ENCODE measurements around the gene GIPC3. TPM values are rescaled to one million over a fixed set of nuclear protein-coding genes. Genes with fewer than 3 reads are reported as not detected.
"Not testable (repeated sequence)": the region's sequence is repeated elsewhere in the genome, so short reads cannot be mapped to it uniquely, and the experiment has no call there.

GIPC3 gene
- total RNA-seq, 3 donors from 2014 or later (not counting 1 experiment from before 2014, with no cell fraction given): 0.28 to 0.66 (median 0.56) TPM

DNA sequence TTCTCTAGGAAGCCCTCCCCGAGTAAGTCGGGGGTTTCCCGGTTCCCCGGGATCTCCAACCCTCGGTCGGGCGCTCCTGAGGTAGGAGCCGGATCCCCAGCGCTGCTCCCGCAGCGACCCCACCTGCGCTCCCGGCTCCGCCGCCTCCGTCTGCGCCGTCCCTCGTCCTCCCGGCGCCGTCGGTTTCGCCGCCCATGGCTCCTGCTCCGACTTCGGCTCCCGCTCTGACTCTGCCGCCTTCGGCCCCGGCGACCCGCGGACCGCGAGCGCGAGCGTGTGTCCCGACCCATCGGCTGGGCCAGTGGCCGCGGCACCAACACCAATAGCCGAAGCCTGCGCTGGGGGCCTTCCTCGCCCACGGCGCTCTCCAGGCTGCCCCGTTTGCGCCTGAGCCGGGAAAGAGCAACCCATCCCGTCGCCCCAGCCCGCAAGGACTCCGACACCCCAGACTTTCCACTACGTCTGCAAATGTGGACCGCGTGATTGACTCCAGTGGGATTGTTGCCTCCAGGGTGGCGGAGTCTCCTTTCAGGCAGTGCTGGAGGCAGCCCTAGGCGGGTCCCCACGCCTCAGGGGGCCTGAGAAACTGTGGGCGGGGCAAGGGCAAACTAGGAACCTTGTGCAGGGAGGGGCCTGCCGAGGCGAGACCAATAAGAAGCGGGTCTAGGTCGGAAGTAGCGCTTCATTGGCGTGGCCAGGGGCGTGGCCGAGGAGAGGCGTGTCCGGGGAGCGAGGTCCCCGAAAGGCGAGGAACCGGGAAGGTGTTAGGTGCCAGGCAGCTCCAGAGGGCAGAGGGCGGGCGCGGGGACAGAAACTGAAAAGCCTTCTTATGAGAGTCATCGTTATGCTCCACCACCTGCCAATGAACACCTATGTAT lies 41.4 kb downstream of the GIPC3 start, which contains the start of gene CACTIN:
Gene CACTIN (minus strand): TSS at position 318 of the 878 bp plus-strand sequence. CDS start 28 bp downstream, at position 290.
- H3K4me1 Mint-ChIP-seq: peaks cover 17 to 29% of the 10 kb centered on the region in 2 donors
- peak within 1 kb of the TSS; percentile 72 for H3K4me3 ChIP-seq (ENCODE audit: low read length)
- WGBS (ENCODE audit: insufficient coverage): under 1% methylated on average over 78 of the region's 80 CpGs
- H3K4me1 ChIP-seq (ENCODE audit: control insufficient read depth, insufficient read depth, low read length): peaks cover 27% of the 10 kb centered on the region
- peak; percentile 96 to 99 (median 97) for ATAC-seq
- no peaks in the 10 kb centered on the region for H3K27me3 Mint-ChIP-seq (ENCODE audit: low read depth in 2 of 2)
- H3K27ac ChIP-seq (ENCODE audit: low read length): peak within 1 kb of the TSS; percentile 94
- no peaks in the 10 kb centered on the region for H3K9me3 ChIP-seq (ENCODE audit: control insufficient read depth, insufficient read depth, low read length)
- no peaks in the 10 kb centered on the region for H3K9me3 Mint-ChIP-seq
- peaks cover 14% of the 10 kb centered on the region for H3K36me3 ChIP-seq (ENCODE audit: control insufficient read depth, insufficient read depth, low read length)
- intact Hi-C loops (cut with micrococcal nuclease): loop anchor here (2.0 kb wide), 1 partner anchor 54 kb away; the partner anchor contains the start of gene HMG20B
- peak; percentile 97 to 99 for DNase-seq
- H3K36me3 Mint-ChIP-seq: no peaks in the 10 kb centered on the region
- H3K27ac Mint-ChIP-seq: peak within 1 kb of the TSS; percentile 96 to 99
- TF ChIP-seq, protein P1, sequence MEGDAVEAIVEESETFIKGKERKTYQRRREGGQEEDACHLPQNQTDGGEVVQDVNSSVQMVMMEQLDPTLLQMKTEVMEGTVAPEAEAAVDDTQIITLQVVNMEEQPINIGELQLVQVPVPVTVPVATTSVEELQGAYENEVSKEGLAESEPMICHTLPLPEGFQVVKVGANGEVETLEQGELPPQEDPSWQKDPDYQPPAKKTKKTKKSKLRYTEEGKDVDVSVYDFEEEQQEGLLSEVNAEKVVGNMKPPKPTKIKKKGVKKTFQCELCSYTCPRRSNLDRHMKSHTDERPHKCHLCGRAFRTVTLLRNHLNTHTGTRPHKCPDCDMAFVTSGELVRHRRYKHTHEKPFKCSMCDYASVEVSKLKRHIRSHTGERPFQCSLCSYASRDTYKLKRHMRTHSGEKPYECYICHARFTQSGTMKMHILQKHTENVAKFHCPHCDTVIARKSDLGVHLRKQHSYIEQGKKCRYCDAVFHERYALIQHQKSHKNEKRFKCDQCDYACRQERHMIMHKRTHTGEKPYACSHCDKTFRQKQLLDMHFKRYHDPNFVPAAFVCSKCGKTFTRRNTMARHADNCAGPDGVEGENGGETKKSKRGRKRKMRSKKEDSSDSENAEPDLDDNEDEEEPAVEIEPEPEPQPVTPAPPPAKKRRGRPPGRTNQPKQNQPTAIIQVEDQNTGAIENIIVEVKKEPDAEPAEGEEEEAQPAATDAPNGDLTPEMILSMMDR (IDR thresholded peaks at IDR 0.05): no peak
- no peaks in the 10 kb centered on the region for H3K27me3 ChIP-seq (ENCODE audit: control insufficient read depth, insufficient read depth, low read length)
- peak within 1 kb of the TSS; percentile 99 for H3K4me3 Mint-ChIP-seq

DNA sequence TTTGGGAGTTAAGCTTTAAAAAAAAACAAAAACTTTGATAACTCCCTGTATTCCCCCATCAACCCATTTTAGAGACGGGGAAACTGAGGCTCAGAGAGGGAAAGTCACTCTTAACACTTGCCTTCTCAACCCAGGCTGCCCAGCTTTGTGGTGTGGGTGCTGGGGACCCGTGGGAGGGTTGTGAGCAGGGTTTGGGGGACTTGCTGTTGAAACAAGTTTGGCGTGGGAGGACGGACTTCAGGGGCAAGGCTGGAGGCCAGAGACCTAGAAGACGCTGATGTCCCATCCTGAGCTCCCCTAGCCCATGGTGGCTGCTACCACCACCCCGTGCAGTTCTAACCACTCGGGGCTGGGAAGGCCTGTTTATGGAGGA lies 42.1 kb downstream of the GIPC3 start:
- H3K27ac ChIP-seq (ENCODE audit: low read length): peak overlapping the region; percentile 94
- H3K27me3 Mint-ChIP-seq (ENCODE audit: low read depth in 2 of 2): no peaks in the 10 kb centered on the region
- intact Hi-C loops (cut with micrococcal nuclease): loop anchor here (2.0 kb wide), 1 partner anchor 55 kb away; the partner anchor contains the start of gene HMG20B
- TF ChIP-seq, protein P1 (IDR thresholded peaks at IDR 0.05): no peak
- peak overlapping the region; percentile 72 for H3K4me3 ChIP-seq (ENCODE audit: low read length)
- DNase-seq: no peak
- no peaks in the 10 kb centered on the region for H3K9me3 ChIP-seq (ENCODE audit: control insufficient read depth, insufficient read depth, low read length)
- ATAC-seq: no peak
- no peaks in the 10 kb centered on the region for H3K9me3 Mint-ChIP-seq
- 59% methylated on average over 6 of the region's 7 CpGs for WGBS (ENCODE audit: insufficient coverage)
- H3K4me3 Mint-ChIP-seq: no peak overlapping the region
- no peaks in the 10 kb centered on the region for H3K36me3 Mint-ChIP-seq
- peaks cover 17 to 29% of the 10 kb centered on the region in 2 donors for H3K4me1 Mint-ChIP-seq
- H3K27ac Mint-ChIP-seq: peak overlapping the region; percentile 96 to 99
- peaks cover 27% of the 10 kb centered on the region for H3K4me1 ChIP-seq (ENCODE audit: control insufficient read depth, insufficient read depth, low read length)
- peaks cover 10% of the 10 kb centered on the region for H3K36me3 ChIP-seq (ENCODE audit: control insufficient read depth, insufficient read depth, low read length)
- H3K27me3 ChIP-seq (ENCODE audit: control insufficient read depth, insufficient read depth, low read length): no peaks in the 10 kb centered on the region

DNA sequence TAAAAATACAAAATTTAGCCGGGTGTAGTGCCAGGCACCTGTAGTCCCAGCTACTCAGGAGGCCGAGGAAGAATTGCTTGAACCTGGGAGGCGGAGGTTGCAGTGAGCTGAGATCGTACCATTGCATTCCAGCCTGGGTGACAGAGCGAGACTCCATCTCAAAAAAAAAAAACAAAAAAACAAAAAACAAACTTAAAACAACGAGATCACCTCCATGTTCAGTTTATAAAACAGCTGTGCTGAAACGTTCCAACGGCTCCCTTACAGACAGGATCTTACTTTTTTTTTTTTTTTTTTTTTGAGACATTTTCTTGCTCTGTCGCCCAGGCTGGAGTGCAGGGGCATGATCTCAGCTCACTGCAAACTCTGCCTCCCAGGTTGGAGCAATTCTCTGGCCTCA lies 43.5 kb downstream of the GIPC3 start:
- H3K36me3 ChIP-seq (ENCODE audit: control insufficient read depth, insufficient read depth, low read length); H3K4me3 ChIP-seq (ENCODE audit: low read length); ATAC-seq; H3K27me3 ChIP-seq (ENCODE audit: control insufficient read depth, insufficient read depth, low read length); intact Hi-C loops (cut with micrococcal nuclease); H3K27me3 Mint-ChIP-seq (ENCODE audit: low read depth in 2 of 2); H3K4me3 Mint-ChIP-seq; DNase-seq; H3K9me3 Mint-ChIP-seq; H3K36me3 Mint-ChIP-seq; H3K27ac ChIP-seq (ENCODE audit: low read length); H3K27ac Mint-ChIP-seq; H3K9me3 ChIP-seq (ENCODE audit: control insufficient read depth, insufficient read depth, low read length): not testable (repeated sequence)
- H3K4me1 Mint-ChIP-seq: peaks cover 17 to 24% of the 10 kb centered on the region in 2 donors
- WGBS (ENCODE audit: insufficient coverage): 89% methylated on average over 9 of the region's 9 CpGs
- H3K4me1 ChIP-seq (ENCODE audit: control insufficient read depth, insufficient read depth, low read length): peaks cover 27% of the 10 kb centered on the region

DNA sequence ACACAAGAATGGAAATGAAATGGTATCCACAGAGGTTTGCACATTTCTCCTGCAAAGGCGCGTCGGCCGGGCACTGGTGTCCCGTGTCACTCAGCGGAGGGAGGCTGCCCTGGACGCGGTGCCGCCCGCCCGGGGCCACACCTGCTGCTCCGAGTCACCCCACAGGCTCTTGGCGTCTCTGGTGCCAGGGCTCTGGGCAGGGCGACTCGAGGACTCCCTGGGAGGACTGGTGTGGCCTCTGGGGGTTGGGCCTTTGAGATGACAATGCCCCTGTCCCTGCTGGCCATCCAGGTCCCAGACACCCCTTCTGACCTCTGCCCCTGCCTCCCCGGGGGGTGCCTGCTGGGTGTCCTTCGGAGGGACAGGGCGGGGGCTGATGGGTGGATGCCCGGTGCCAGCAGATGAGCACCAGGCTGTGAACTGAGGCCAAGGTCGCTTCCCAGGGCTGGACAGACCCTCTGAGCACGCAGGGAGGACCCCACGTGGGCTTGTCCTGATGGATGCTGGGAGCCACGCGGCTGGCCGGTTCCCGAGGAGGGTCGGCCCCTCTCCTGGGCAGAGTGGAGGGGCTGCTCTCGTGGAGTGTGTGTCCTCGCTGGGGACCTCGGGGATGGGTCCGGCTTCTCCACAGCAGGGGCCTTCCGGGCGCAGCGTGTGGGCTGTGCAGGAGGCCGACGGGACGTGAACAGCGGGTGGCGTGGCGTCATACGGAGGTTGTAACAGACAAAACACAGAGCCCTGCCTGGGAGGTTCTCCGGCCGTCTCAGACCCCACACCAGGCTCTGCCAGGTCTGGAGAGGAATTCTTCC lies 46.0 kb downstream of the GIPC3 start:
- Histone ChIP-seq H3K27ac (ENCODE audit: low read length) (no peak overlapping the region), H3K27me3 (ENCODE audit: control insufficient read depth, insufficient read depth, low read length) (no peaks in the 10 kb centered on the region), H3K9me3 (ENCODE audit: control insufficient read depth, insufficient read depth, low read length) (no peaks in the 10 kb centered on the region), H3K4me3 (ENCODE audit: low read length) (no peak overlapping the region), H3K36me3 (ENCODE audit: control insufficient read depth, insufficient read depth, low read length) (peaks cover 5% of the 10 kb centered on the region), H3K4me1 (ENCODE audit: control insufficient read depth, insufficient read depth, low read length) (peaks cover 8% of the 10 kb centered on the region)
- TF ChIP-seq, protein P1 (IDR thresholded peaks at IDR 0.05): no peak
- Mint-ChIP-seq H3K27me3 (ENCODE audit: low read depth in 2 of 2) (no peaks in the 10 kb centered on the region), H3K9me3 (no peaks in the 10 kb centered on the region), H3K4me3 (no peak overlapping the region), H3K27ac (no peak overlapping the region), H3K4me1 (peaks cover 10 to 16% of the 10 kb centered on the region in 2 donors), H3K36me3 (no peaks in the 10 kb centered on the region)
- intact Hi-C loops (cut with micrococcal nuclease): no loop called here
- DNase-seq (no peak), ATAC-seq (no peak)
- WGBS (ENCODE audit: insufficient coverage): 94% methylated on average over 43 of the region's 43 CpGs
